GM23338 (cell line): ENCODE measurements around the gene VANGL1. TPM values are rescaled to one million over a fixed set of nuclear protein-coding genes. Genes with fewer than 3 reads are reported as not detected.

Experiments
- ATAC-seq: fragments of 200-7000 bp; cut with Tn5 transposase; 3 replicates; pipeline ENCODE4 v1.9.1; 2020
- DNase-seq: peaks from one replicate; pipeline ENCODE4 v3.0.0-alpha.2; 2015; ENCODE audit warnings: low spot score
- H2AFZ ChIP-seq: fragments of 200-600 bp; sonication (generic); 2 replicates; pipeline ENCODE4 v1.8.0; 2016; ENCODE audit warnings: antibody characterized with exemption, mild to moderate bottlenecking, moderate library complexity
- H3F3A ChIP-seq: fragments of 200-600 bp; sonication (generic); replicated peaks from 2 replicates; pipeline ENCODE4 v1.8.0; 2017; ENCODE audit warnings: antibody characterized with exemption, mixed run types, low read depth
- H3K27ac ChIP-seq: fragments of 200-600 bp; sonication (generic); 2 replicates; pipeline ENCODE4 v1.6.1; 2016; ENCODE audit warnings: low read depth
- H3K27me3 ChIP-seq: fragments of 200-600 bp; sonication (generic); 2 replicates; pipeline ENCODE4 v1.8.0; 2016; ENCODE audit warnings: mild to moderate bottlenecking, mixed run types, moderate library complexity; ENCODE audit not compliant: insufficient read depth
- H3K36me3 ChIP-seq: fragments of 200-600 bp; sonication (generic); 2 replicates; pipeline ENCODE4 v1.8.0; 2016; ENCODE audit warnings: mild to moderate bottlenecking; ENCODE audit not compliant: insufficient read depth
- H3K4me1 ChIP-seq: fragments of 200-600 bp; sonication (generic); 2 replicates; pipeline ENCODE4 v1.8.0; 2016; ENCODE audit warnings: mild to moderate bottlenecking, moderate library complexity; ENCODE audit not compliant: insufficient read depth
- H3K4me2 ChIP-seq: fragments of 200-600 bp; sonication (generic); 2 replicates; pipeline ENCODE4 v1.7.1; 2017; ENCODE audit warnings: mixed run types
- H3K4me3 ChIP-seq: fragments of 200-600 bp; sonication (generic); 2 replicates; pipeline ENCODE4 v1.6.1; 2016; ENCODE audit warnings: mixed run types
- H3K79me2 ChIP-seq: fragments of 200-600 bp; sonication (generic); replicated peaks from 2 replicates; pipeline ENCODE4 v1.8.0; 2017; ENCODE audit warnings: mild to moderate bottlenecking; ENCODE audit not compliant: insufficient read depth
- H3K9me2 ChIP-seq: fragments of 200-600 bp; sonication (generic); 2 replicates; pipeline ENCODE4 v1.8.0; 2017; ENCODE audit not compliant: insufficient read depth
- H4K20me1 ChIP-seq: fragments of 200-600 bp; sonication (generic); replicated peaks from 2 replicates; pipeline ENCODE4 v1.8.0; 2017; ENCODE audit warnings: mild to moderate bottlenecking; ENCODE audit not compliant: insufficient read depth
- H3K27ac Mint-ChIP-seq: 2 replicates; pipeline ENCODE4 v1.8.0; 2020; ENCODE audit warnings: inconsistent platforms, mild to moderate bottlenecking, moderate library complexity, mixed read lengths
- H3K27me3 Mint-ChIP-seq: 3 replicates; pipeline ENCODE4 v1.8.0; 2022; ENCODE audit warnings: low read depth, mild to moderate bottlenecking, moderate library complexity, mixed read lengths, inconsistent platforms; ENCODE audit not compliant: insufficient read depth, poor library complexity
- H3K36me3 Mint-ChIP-seq: 3 replicates; pipeline ENCODE4 v1.8.0; 2021; ENCODE audit warnings: low read depth, mild to moderate bottlenecking, inconsistent platforms, moderate library complexity, mixed read lengths
- H3K4me1 Mint-ChIP-seq: 3 replicates; pipeline ENCODE4 v1.8.0; 2020; ENCODE audit warnings: mild to moderate bottlenecking, inconsistent platforms, mixed read lengths
- H3K4me3 Mint-ChIP-seq: 3 replicates; pipeline ENCODE4 v1.8.0; 2021; ENCODE audit warnings: moderate library complexity, mild to moderate bottlenecking, inconsistent platforms, mixed read lengths
- H3K9me3 Mint-ChIP-seq: 3 replicates; pipeline ENCODE4 v1.8.0; 2020; ENCODE audit warnings: moderate library complexity, mild to moderate bottlenecking, inconsistent platforms, mixed read lengths
- CREB1 ChIP-seq: fragments of 250-450 bp; sonication (Bioruptor Pico); IDR thresholded peaks from 2 replicates; pipeline ENCODE4 v1.5.0; 2020; ENCODE audit warnings: low read depth, mild to moderate bottlenecking, moderate library complexity
- ETS1 ChIP-seq: IDR thresholded peaks from 2 replicates; pipeline ENCODE4 v1.6.1; 2016; ENCODE audit warnings: antibody characterized with exemption
- EZH2 ChIP-seq: fragments of 200-600 bp; sonication (generic); IDR thresholded peaks from one replicate; pipeline ENCODE4 v1.8.0; 2017; ENCODE audit warnings: antibody characterized with exemption, mild to moderate bottlenecking, low read depth; ENCODE audit not compliant: unreplicated experiment
- EZH2phosphoT487 ChIP-seq: fragments of 200-600 bp; sonication (generic); IDR thresholded peaks from one replicate; pipeline ENCODE4 v1.8.1; 2018; ENCODE audit warnings: antibody characterized with exemption; ENCODE audit not compliant: unreplicated experiment
- JUNB ChIP-seq: IDR thresholded peaks from one replicate; pipeline ENCODE4 v1.6.1; 2016; ENCODE audit warnings: antibody characterized with exemption; ENCODE audit not compliant: unreplicated experiment
- NANOG ChIP-seq: IDR thresholded peaks from 2 replicates; pipeline ENCODE4 v1.6.1; 2016; ENCODE audit warnings: antibody characterized with exemption, borderline replicate concordance
- POLR2AphosphoS5 ChIP-seq: IDR thresholded peaks from 2 replicates; pipeline ENCODE4 v1.6.1; 2016; ENCODE audit warnings: antibody characterized with exemption, low read depth
- STAT1 ChIP-seq: IDR thresholded peaks from one replicate; pipeline ENCODE4 v1.6.1; 2016; ENCODE audit warnings: antibody characterized with exemption; ENCODE audit not compliant: unreplicated experiment
- ZNF114 ChIP-seq: fragments of 250-450 bp; sonication (Bioruptor Pico); IDR thresholded peaks from 2 replicates; pipeline ENCODE4 v1.5.0; 2020; ENCODE audit warnings: mild to moderate bottlenecking, moderate library complexity
- polyA plus RNA-seq: library from polyadenylated mRNA; unstranded; fragments of >200 nt; fragmentation: Nextera tagmentation; extraction: Ambion mirVana; gene quantifications from 2 replicates; pipeline ENCODE4 v1.2.1, GENCODE V29; 2016
- total RNA-seq: library from RNA; depleted of rRNA; stranded (reverse); fragments of >200 nt; shearing (Covaris generic); gene quantifications from 2 replicates; pipeline ENCODE4 v1.2.3, GENCODE V29; 2014
- TF ChIP-seq, protein P1 (sequence below): IDR thresholded peaks from one replicate; pipeline ENCODE4 v1.6.1; 2018; ENCODE audit warnings: antibody characterized with exemption; ENCODE audit not compliant: unreplicated experiment
- TF ChIP-seq, protein P2 (sequence below), 2 experiments: fragments of 200-600 bp in 1 of 2; sonication (generic) in 1 of 2; conservative IDR thresholded peaks; 2 replicates each; pipeline versions ENCODE4 v1.5.1 to v1.6.1; 2016 to 2017; ENCODE audit warnings: antibody characterized with exemption in 2 of 2, low read depth in 2 of 2, mild to moderate bottlenecking in 2 of 2, moderate library complexity in 1 of 2

The VANGL1 gene
- total and polyA plus RNA-seq, 2 experiments from 2014 or later = 4.4 to 14.4 TPM

GRCh38 chr1:115655306-115655663, 13.5 kb downstream of the VANGL1 start:
- Histone ChIP-seq H4K20me1 (no peaks in the 10 kb centered on the region; the same call in none of the 2 replicates), H3K27ac (0 out of 2 replicates have a peak overlapping the region, but pooled peaks have one; percentile 78), H3K36me3 (no peaks in the 10 kb centered on the region), H3K79me2 (peaks cover 63% of the 10 kb centered on the region), H3K4me1 (peaks cover 37% of the 10 kb centered on the region), H2AFZ (no peak overlapping the region), H3K4me3 (no peak overlapping the region), H3F3A (no peaks in the 10 kb centered on the region), H3K9me2 (0 out of 2 replicates have a peak, but pooled peaks cover 5% of the 10 kb centered on the region), H3K4me2 (no peak overlapping the region), H3K27me3 (no peaks in the 10 kb centered on the region)
- TF ChIP-seq POLR2AphosphoS5 (no peak), ZNF114 (no peak)
- no peak overlapping the region for H3K4me3 Mint-ChIP-seq
- ATAC-seq (no peak), DNase-seq (no peak)
- H3K27me3 Mint-ChIP-seq = peaks cover 2% of the 10 kb centered on the region
- peak overlapping the region; percentile 91 for H3K27ac Mint-ChIP-seq
- no peaks in the 10 kb centered on the region for H3K9me3 Mint-ChIP-seq
- peaks cover 45% of the 10 kb centered on the region for H3K4me1 Mint-ChIP-seq
- peaks cover 29% of the 10 kb centered on the region for H3K36me3 Mint-ChIP-seq

GRCh38 chr1:115655916-115656315, 14.1 kb downstream of the VANGL1 start:
- Histone ChIP-seq H3K27me3 (no peaks in the 10 kb centered on the region), H2AFZ (no peak overlapping the region), H3K4me1 (peaks cover 30% of the 10 kb centered on the region), H3F3A (no peaks in the 10 kb centered on the region), H3K4me2 (no peak overlapping the region), H3K79me2 (peaks cover 57% of the 10 kb centered on the region), H3K9me2 (0 out of 2 replicates have a peak, but pooled peaks cover 5% of the 10 kb centered on the region), H3K4me3 (no peak overlapping the region), H4K20me1 (no peaks in the 10 kb centered on the region; the same call in none of the 2 replicates), H3K36me3 (no peaks in the 10 kb centered on the region), H3K27ac (no peak overlapping the region)
- no peak overlapping the region for H3K27ac Mint-ChIP-seq
- H3K4me3 Mint-ChIP-seq = no peak overlapping the region
- DNase-seq (no peak), ATAC-seq (no peak)
- H3K4me1 Mint-ChIP-seq = peaks cover 47% of the 10 kb centered on the region
- peaks cover 2% of the 10 kb centered on the region for H3K27me3 Mint-ChIP-seq
- peaks cover 29% of the 10 kb centered on the region for H3K36me3 Mint-ChIP-seq
- no peaks in the 10 kb centered on the region for H3K9me3 Mint-ChIP-seq
- TF ChIP-seq ETS1 (no peak), POLR2AphosphoS5 (no peak), NANOG (no peak), JUNB (no peak), CREB1 (CRISPR knock-in tag) (no peak), STAT1 (no peak), EZH2 (no peak), EZH2phosphoT487 (no peak)
- TF ChIP-seq, protein P1, sequence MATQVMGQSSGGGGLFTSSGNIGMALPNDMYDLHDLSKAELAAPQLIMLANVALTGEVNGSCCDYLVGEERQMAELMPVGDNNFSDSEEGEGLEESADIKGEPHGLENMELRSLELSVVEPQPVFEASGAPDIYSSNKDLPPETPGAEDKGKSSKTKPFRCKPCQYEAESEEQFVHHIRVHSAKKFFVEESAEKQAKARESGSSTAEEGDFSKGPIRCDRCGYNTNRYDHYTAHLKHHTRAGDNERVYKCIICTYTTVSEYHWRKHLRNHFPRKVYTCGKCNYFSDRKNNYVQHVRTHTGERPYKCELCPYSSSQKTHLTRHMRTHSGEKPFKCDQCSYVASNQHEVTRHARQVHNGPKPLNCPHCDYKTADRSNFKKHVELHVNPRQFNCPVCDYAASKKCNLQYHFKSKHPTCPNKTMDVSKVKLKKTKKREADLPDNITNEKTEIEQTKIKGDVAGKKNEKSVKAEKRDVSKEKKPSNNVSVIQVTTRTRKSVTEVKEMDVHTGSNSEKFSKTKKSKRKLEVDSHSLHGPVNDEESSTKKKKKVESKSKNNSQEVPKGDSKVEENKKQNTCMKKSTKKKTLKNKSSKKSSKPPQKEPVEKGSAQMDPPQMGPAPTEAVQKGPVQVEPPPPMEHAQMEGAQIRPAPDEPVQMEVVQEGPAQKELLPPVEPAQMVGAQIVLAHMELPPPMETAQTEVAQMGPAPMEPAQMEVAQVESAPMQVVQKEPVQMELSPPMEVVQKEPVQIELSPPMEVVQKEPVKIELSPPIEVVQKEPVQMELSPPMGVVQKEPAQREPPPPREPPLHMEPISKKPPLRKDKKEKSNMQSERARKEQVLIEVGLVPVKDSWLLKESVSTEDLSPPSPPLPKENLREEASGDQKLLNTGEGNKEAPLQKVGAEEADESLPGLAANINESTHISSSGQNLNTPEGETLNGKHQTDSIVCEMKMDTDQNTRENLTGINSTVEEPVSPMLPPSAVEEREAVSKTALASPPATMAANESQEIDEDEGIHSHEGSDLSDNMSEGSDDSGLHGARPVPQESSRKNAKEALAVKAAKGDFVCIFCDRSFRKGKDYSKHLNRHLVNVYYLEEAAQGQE = no peak
- TF ChIP-seq, protein P2, sequence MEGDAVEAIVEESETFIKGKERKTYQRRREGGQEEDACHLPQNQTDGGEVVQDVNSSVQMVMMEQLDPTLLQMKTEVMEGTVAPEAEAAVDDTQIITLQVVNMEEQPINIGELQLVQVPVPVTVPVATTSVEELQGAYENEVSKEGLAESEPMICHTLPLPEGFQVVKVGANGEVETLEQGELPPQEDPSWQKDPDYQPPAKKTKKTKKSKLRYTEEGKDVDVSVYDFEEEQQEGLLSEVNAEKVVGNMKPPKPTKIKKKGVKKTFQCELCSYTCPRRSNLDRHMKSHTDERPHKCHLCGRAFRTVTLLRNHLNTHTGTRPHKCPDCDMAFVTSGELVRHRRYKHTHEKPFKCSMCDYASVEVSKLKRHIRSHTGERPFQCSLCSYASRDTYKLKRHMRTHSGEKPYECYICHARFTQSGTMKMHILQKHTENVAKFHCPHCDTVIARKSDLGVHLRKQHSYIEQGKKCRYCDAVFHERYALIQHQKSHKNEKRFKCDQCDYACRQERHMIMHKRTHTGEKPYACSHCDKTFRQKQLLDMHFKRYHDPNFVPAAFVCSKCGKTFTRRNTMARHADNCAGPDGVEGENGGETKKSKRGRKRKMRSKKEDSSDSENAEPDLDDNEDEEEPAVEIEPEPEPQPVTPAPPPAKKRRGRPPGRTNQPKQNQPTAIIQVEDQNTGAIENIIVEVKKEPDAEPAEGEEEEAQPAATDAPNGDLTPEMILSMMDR (conservative IDR thresholded peaks at IDR 0.05; ENCODE audit: low read depth in 2 of 2) = no peak
